ENCODE data around the gene KIAA0753. TPM values are rescaled to one million over a fixed set of nuclear protein-coding genes. Genes with fewer than 3 reads are reported as not detected.

Gene KIAA0753
- total RNA-seq: 22.5 TPM

- intact Hi-C loops (cut with DNase I): no loop called here
- ATAC-seq (peak; percentile 99), DNase-seq (ENCODE audit: low spot score) (peak; percentile 95)
Measured at GRCh38 chr17:6640536-6641246, at the start of gene KIAA0753, which contains the start of gene TXNDC17. Gene KIAA0753, minus strand, starts transcription at chr17:6640711. Its CDS starts 5,608 bp downstream, at chr17:6635103. Gene TXNDC17, plus strand, starts transcription at chr17:6641060. Its CDS starts 23 bp downstream, at chr17:6641083.

- intact Hi-C loops (cut with DNase I): no loop called here
- ATAC-seq (no peak), DNase-seq (ENCODE audit: low spot score) (no peak)
Measured at GRCh38 chr17:6688944-6689343, 48.4 kb upstream of the KIAA0753 start.

GRCh38 chr17:6686026-6686425, 45.5 kb upstream of the KIAA0753 start:
- DNase-seq (ENCODE audit: low spot score) (no peak), ATAC-seq (no peak)
- intact Hi-C loops (cut with DNase I): no loop called here

- no peak for ATAC-seq
- no peak for DNase-seq (ENCODE audit: low spot score)
- intact Hi-C loops (cut with DNase I): no loop called here
Measured at GRCh38 chr17:6684881-6685767, 44.6 kb upstream of the KIAA0753 start.

GRCh38 chr17:6684460-6684783, 43.9 kb upstream of the KIAA0753 start:
- intact Hi-C loops (cut with DNase I): no loop called here
- ATAC-seq (no peak), DNase-seq (ENCODE audit: low spot score) (no peak)

- intact Hi-C loops (cut with DNase I): no loop called here
- ATAC-seq: no peak
- no peak for DNase-seq (ENCODE audit: low spot score)
Measured at GRCh38 chr17:6683730-6684459, 43.4 kb upstream of the KIAA0753 start.

- no peak for DNase-seq (ENCODE audit: low spot score)
- ATAC-seq: no peak
- intact Hi-C loops (cut with DNase I): no loop called here
Measured at GRCh38 chr17:6683081-6683684, 42.7 kb upstream of the KIAA0753 start.

- DNase-seq (ENCODE audit: low spot score) (no peak), ATAC-seq (no peak)
- intact Hi-C loops (cut with DNase I): no loop called here
Measured at GRCh38 chr17:6682339-6682738, 41.8 kb upstream of the KIAA0753 start.

GRCh38 chr17:6681671-6682070, 41.2 kb upstream of the KIAA0753 start:
- no peak for DNase-seq (ENCODE audit: low spot score)
- intact Hi-C loops (cut with DNase I): no loop called here

GRCh38 chr17:6681176-6681575, 40.7 kb upstream of the KIAA0753 start:
- DNase-seq (ENCODE audit: low spot score) (no peak), ATAC-seq (no peak)
- intact Hi-C loops (cut with DNase I): no loop called here

More at GRCh38 chr17:6681671-6682070, 41.2 kb upstream of the KIAA0753 start:
- ATAC-seq: no peak

- ATAC-seq (no peak), DNase-seq (ENCODE audit: low spot score) (no peak)
- intact Hi-C loops (cut with DNase I): loop anchor here (10.0 kb wide), 1 partner anchor 166 kb away; no protein-coding TSS in a partner anchor
Measured at GRCh38 chr17:6679241-6679640, 38.7 kb upstream of the KIAA0753 start.

GRCh38 chr17:6677946-6678345, 37.4 kb upstream of the KIAA0753 start:
- intact Hi-C loops (cut with DNase I): loop anchor here (10.0 kb wide), 1 partner anchor 167 kb away; no protein-coding TSS in a partner anchor
- DNase-seq (ENCODE audit: low spot score) (no peak), ATAC-seq (no peak)

GRCh38 chr17:6677158-6677831, 36.8 kb upstream of the KIAA0753 start:
- intact Hi-C loops (cut with DNase I): loop anchor here (10.0 kb wide), 1 partner anchor 168 kb away; no protein-coding TSS in a partner anchor
- ATAC-seq (no peak), DNase-seq (ENCODE audit: low spot score) (no peak)

- no peak for DNase-seq (ENCODE audit: low spot score)
- ATAC-seq: no peak
- intact Hi-C loops (cut with DNase I): loop anchor here (10.0 kb wide), 1 partner anchor 168 kb away; no protein-coding TSS in a partner anchor
Measured at GRCh38 chr17:6676802-6677157, 36.3 kb upstream of the KIAA0753 start.

- intact Hi-C loops (cut with DNase I): loop anchor here (10.0 kb wide), 1 partner anchor 169 kb away; no protein-coding TSS in a partner anchor
- DNase-seq (ENCODE audit: low spot score) (no peak), ATAC-seq (no peak)
Measured at GRCh38 chr17:6675201-6675825, 34.8 kb upstream of the KIAA0753 start.

GRCh38 chr17:6674586-6674985, 34.1 kb upstream of the KIAA0753 start:
- DNase-seq (ENCODE audit: low spot score) (no peak), ATAC-seq (no peak)
- intact Hi-C loops (cut with DNase I): loop anchor here (10.0 kb wide), 1 partner anchor 170 kb away; no protein-coding TSS in a partner anchor

GRCh38 chr17:6671431-6671830, 30.9 kb upstream of the KIAA0753 start:
- DNase-seq (ENCODE audit: low spot score) (peak; percentile 38), ATAC-seq (no peak)
- intact Hi-C loops (cut with DNase I): loop anchor here (10.0 kb wide), 1 partner anchor 173 kb away; no protein-coding TSS in a partner anchor

- ATAC-seq: no peak
- intact Hi-C loops (cut with DNase I): loop anchor here (10.0 kb wide), 1 partner anchor 174 kb away; no protein-coding TSS in a partner anchor
- peak; percentile 35 for DNase-seq (ENCODE audit: low spot score)
Measured at GRCh38 chr17:6670999-6671398, 30.5 kb upstream of the KIAA0753 start.
